DND-41 (cell line): ENCODE measurements around the gene RHOB.
A peak's percentile ranks its signal among the peaks of the same experiment; 100 is the strongest.

ENCODE experiments used
- EZH2 ChIP-seq: IDR thresholded peaks from 3 replicates; pipeline ENCODE4 v1.6.1; 2012; ENCODE audit warnings: borderline replicate concordance, low read depth, mild to moderate bottlenecking, moderate library complexity, low read length, inconsistent platforms; ENCODE audit not compliant: severe bottlenecking
- TF ChIP-seq, protein P1 (sequence below): IDR thresholded peaks from 2 replicates; pipeline ENCODE4 v1.5.1; 2012; ENCODE audit warnings: borderline replicate concordance, low read length, moderate library complexity, mild to moderate bottlenecking; ENCODE audit not compliant: poor library complexity, severe bottlenecking; ENCODE audit errors: extremely low read depth

DNA sequence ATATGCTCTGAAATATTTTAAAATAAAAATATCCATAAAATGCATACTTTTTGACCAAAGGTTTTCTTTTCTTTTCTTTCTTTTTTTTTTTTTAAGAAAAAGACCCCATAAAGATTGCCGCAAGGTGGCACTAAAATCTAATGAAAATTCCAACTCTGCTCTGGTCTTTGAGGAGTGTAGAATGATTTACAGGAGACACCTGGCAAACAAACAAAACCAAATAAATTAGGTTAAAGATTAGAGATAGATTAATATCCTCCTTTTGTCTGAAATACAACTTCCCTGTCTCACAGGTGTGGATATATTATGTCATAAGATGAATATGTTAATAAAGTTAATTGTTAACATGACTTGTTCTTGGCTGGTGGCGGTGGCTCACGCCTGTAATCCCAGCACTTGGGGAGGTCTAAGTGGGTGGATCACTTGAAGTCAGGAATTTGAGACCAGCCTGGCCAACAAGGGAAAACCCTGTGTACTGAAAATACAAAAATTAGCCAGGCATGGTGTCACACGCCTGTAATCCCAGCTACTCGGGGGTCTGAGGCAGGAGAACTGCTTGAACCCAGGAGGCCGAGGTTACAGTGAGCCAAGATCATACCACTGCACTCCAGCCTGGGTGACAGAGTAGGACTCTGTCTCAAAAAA, 3.5 kb upstream of the RHOB start:
- TF ChIP-seq, protein P1, sequence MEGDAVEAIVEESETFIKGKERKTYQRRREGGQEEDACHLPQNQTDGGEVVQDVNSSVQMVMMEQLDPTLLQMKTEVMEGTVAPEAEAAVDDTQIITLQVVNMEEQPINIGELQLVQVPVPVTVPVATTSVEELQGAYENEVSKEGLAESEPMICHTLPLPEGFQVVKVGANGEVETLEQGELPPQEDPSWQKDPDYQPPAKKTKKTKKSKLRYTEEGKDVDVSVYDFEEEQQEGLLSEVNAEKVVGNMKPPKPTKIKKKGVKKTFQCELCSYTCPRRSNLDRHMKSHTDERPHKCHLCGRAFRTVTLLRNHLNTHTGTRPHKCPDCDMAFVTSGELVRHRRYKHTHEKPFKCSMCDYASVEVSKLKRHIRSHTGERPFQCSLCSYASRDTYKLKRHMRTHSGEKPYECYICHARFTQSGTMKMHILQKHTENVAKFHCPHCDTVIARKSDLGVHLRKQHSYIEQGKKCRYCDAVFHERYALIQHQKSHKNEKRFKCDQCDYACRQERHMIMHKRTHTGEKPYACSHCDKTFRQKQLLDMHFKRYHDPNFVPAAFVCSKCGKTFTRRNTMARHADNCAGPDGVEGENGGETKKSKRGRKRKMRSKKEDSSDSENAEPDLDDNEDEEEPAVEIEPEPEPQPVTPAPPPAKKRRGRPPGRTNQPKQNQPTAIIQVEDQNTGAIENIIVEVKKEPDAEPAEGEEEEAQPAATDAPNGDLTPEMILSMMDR = peak; percentile 51
- TF ChIP-seq EZH2 = no peak
